Transverse colon (tissue), 4 donors: Measurements from ENCODE around the gene SNRPD2.

Experiments
- EP300 ChIP-seq: sonication (generic); formaldehyde crosslinking; IDR thresholded peaks from one replicate; pipeline ENCODE4 v1.6.1; 2017; ENCODE audit warnings: antibody characterized with exemption, low read depth
- POLR2AphosphoS5 ChIP-seq, 3 donors: sonication (generic); formaldehyde crosslinking; IDR thresholded peaks; one replicate each; pipeline ENCODE4 v1.6.1; 2016; ENCODE audit warnings: antibody characterized with exemption in 3 of 3
- TF ChIP-seq, protein P1 (sequence below), 5 experiments: fragments of 200-600 bp in 3 of 5; fragments of 450-650 bp in 2 of 5; sonication (generic) in 3 of 5; IDR thresholded peaks; 1 replicate in 2 of 5; 2 replicates in 3 of 5; pipeline ENCODE4 v1.5.1; 2016 to 2017; ENCODE audit warnings: antibody characterized with exemption in 5 of 5, inconsistent platforms in 3 of 5, mild to moderate bottlenecking in 2 of 5, moderate library complexity in 1 of 5

GRCh38 chr19:45733160-45733810, 41.5 kb upstream of the SNRPD2 start, which contains the start of gene MEIOSIN:
- TF ChIP-seq, protein P1, sequence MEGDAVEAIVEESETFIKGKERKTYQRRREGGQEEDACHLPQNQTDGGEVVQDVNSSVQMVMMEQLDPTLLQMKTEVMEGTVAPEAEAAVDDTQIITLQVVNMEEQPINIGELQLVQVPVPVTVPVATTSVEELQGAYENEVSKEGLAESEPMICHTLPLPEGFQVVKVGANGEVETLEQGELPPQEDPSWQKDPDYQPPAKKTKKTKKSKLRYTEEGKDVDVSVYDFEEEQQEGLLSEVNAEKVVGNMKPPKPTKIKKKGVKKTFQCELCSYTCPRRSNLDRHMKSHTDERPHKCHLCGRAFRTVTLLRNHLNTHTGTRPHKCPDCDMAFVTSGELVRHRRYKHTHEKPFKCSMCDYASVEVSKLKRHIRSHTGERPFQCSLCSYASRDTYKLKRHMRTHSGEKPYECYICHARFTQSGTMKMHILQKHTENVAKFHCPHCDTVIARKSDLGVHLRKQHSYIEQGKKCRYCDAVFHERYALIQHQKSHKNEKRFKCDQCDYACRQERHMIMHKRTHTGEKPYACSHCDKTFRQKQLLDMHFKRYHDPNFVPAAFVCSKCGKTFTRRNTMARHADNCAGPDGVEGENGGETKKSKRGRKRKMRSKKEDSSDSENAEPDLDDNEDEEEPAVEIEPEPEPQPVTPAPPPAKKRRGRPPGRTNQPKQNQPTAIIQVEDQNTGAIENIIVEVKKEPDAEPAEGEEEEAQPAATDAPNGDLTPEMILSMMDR (IDR thresholded peaks at IDR 0.05): no peak
- TF ChIP-seq EP300: no peak
- no peak for TF ChIP-seq POLR2AphosphoS5 (IDR thresholded peaks at IDR 0.05)
